H1 (cell line): ENCODE measurements around the gene KERA. TPM values are rescaled to one million over a fixed set of nuclear protein-coding genes. Genes with fewer than 3 reads are reported as not detected.

Experiments
- ASH2L ChIP-seq: fragments of 200-600, 300-600 bp; sonication (generic); IDR thresholded peaks from one replicate; pipeline ENCODE4 v1.7.1; 2017; ENCODE audit warnings: low read length
- CEBPB ChIP-seq: IDR thresholded peaks from 2 replicates; pipeline ENCODE4 v1.6.1; 2012; ENCODE audit warnings: low read depth, low read length
- CREB1 ChIP-seq: IDR thresholded peaks from 2 replicates; pipeline ENCODE4 v1.6.1; 2012; ENCODE audit warnings: inconsistent platforms
- RNF2 ChIP-seq: fragments of 200-900, 300-1000 bp; sonication (generic); IDR thresholded peaks from 2 replicates; pipeline ENCODE4 v1.7.1; 2016; ENCODE audit warnings: borderline replicate concordance, low read depth, mild to moderate bottlenecking, antibody characterized with exemption, low read length; ENCODE audit not compliant: poor library complexity, severe bottlenecking; ENCODE audit errors: missing control alignments
- TCF12 ChIP-seq: IDR thresholded peaks from 2 replicates; pipeline ENCODE4 v1.6.1; 2011; ENCODE audit warnings: low read depth, mild to moderate bottlenecking, low read length
- polyA plus RNA-seq, 7 experiments: library from polyadenylated mRNA; depleted of rRNA in 3 of 7; stranded (reverse) in 5 of 7; unstranded in 2 of 7; fragments of >200 nt in 5 of 7; fragments of 200-250 nt in 2 of 7; gene quantifications; 1 replicate in 5 of 7; 2 replicates in 1 of 7; 4 replicates in 1 of 7; pipeline versions ENCODE4 v1.2.1 to v1.2.3, GENCODE V29; 2011 to 2013; ENCODE audit warnings: missing spikeins in 2 of 7, mixed read lengths in 2 of 7
- total RNA-seq: library from RNA; stranded (reverse); fragmentation: NEBNext Ultra II Directional; extraction: Animal tissue kit (Norgen Biotek cat#: 25700); gene quantifications from 2 replicates; pipeline ENCODE4 v1.2.1, GENCODE V29; 2021

KERA gene
- total and polyA plus RNA-seq, 2 of the 8 experiments (the other 6 are each of a cell fraction or from before 2014, with no cell fraction given) = not detected

DNA sequence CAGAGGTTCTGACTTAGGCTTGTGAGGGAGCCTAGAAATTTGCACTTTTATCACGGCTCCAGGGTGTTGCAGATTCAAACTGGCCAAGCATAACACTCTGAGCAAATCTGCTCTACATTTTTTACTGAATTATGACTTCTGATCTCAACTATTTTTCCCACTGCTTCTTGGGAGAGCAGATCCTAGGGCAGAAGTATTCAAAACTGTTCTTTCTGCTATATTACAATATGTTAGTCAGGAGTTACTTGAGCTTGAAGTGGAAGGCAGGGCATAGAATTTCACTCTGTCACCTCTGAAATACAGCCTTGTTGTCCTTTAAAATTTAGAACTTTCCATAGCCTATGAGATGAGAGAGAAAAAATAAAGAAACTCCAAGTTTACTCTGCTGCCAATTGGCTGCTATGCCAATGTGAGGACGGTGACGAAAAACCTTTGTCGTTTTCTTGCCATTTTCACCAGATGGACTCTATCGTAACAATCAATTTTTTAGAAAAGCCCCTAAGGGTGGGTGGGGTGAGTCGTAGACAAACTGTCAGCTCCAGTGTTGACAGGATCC lies 16.4 kb upstream of the KERA start (continued):
- no peak for TF ChIP-seq CEBPB
- no peak for TF ChIP-seq ASH2L
- TF ChIP-seq TCF12 = no peak
- no peak for TF ChIP-seq CREB1
- TF ChIP-seq RNF2 = no peak
